NCI-H2171 (cell line): Measurements from ENCODE around the gene AKT3.

Experiments used
- DNase-seq: peaks from one replicate; lab custom pipeline; 2025; lab: John Stamatoyannopoulos, UW

The AKT3 gene

DNA sequence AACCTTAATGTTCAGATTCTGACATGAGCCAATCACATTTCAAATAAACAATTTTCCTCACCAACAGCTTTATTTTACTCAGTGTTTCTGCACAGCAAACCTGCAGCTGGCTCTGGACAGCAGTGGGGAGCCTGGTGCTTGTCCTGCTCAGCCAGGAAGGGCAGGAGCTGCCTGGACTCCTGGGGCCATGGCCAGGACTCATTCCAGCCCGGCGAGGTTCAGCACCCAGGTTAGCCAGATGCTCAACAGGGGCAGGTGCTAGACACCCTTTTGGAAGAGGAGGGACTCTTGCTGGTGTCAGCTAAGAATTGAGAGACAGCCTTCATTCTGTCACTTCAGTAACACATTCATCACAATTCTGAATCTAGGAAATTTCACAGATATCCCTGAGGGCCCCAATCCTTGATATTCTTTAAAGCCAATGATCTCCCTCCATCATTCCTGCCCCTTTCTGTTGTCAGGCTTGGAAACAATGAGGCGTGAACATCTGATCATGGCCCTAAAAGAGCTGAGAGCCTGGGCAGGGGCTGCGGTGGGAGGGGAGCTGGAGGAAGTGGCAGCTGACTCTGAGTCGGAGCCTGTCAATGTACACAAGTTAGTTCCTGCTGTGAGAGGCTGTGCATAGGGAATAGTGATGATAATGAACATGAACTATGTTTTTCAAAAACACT lies 342.9 kb downstream of the AKT3 start:
- no peak for DNase-seq

- DNase-seq, result no peak
Measured at GRCh38 chr1:243505986-243506689, 343.9 kb downstream of the AKT3 start.

GRCh38 chr1:243503155-243503554 lies 346.9 kb downstream of the AKT3 start:
- no peak for DNase-seq

GRCh38 chr1:243501002-243501401 lies 349.0 kb downstream of the AKT3 start:
- no peak for DNase-seq

- DNase-seq, result no peak
Measured at GRCh38 chr1:243500512-243500911, 349.5 kb downstream of the AKT3 start.

DNA sequence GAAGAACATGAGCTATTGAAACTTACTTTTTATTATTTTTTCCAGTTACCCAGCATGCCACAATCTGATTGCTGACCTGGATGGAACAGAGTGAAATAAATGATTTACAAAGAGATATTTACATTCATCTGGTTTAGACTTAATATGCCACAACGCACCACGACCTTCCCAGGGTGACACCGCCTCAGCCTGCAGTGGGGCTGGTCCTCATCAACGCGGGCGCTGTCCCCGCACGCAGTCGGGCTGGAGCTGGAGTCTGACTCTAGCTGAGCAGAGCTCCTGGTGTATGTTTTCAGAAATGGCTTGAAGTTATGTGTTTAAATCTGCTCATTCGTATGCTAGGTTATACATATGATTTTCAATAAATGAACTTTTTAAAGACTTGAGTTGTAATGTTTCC lies 350.3 kb downstream of the AKT3 start:
- DNase-seq, result no peak

DNA sequence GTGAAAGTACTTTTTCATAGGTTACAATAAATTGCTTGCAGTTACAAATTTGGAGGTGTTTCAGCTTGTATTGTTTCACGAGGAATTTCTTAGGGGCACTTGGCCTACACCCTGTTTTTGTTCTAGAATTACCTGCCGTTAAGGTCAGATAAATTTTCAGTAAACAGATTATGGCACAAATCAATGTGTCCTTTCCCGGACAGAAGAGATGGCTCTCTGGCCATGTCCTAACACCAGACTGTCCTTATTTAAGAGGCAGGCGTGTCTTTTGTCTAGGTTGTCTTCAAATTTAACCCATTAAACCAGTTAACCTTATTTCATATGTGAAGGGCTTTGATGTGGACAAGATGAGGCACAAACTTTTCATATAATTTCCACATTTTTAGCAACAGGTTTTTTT lies 350.8 kb downstream of the AKT3 start:
- no peak for DNase-seq

DNA sequence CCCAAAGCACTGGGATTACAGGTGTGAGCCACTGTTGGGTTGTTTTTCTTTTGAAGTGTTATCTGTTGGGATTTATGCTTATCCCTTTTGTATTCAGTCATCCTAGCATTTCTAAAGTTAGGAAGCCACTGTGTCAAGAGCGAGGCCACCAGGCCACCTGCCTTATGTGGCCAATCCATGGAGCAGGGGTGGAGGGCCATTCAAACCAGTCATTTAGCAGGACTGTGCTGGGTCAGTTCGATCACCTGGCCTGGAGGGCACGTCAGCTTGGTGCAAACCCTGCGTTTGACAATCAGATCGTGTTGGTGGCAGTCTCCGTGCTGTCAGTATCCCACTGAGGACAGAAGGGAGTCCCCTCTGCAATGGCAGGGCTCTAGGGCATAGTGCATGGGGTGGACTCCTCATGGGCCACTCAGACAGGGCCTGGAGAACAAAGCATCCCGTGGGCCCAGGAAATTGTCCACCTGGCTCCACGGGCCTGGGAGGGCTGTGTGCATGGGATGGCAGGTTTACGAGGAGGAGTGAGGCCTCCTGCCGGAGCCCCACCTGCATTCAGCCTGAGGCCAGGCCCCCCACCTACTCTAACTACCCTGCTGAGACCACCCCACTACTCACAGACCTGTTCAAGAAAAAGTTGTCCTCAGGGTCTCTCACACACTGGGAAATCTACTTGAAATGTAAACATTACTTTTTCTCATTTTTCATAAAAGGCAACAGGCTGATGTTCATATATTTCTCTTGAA lies 351.9 kb downstream of the AKT3 start:
- no peak for DNase-seq

DNA sequence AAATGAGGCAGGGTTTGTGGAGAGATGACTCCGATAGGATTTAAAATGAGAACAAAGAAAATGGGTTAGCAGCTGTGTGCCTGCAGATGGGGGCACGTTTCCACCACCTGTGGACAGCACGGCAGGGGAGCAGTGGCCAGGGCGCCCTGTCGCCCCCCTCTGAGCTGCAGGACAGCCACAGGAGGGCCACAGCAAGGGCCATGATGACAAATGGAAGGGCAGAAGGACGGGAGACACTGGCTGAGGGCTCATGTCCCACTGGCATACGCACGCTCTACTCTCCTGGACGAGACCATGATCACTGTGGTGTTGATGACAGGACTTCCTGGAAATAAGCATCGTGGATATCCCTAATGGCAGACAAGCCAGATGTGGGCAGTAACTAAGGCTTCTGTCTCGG lies 353.2 kb downstream of the AKT3 start:
- DNase-seq, result no peak

DNA sequence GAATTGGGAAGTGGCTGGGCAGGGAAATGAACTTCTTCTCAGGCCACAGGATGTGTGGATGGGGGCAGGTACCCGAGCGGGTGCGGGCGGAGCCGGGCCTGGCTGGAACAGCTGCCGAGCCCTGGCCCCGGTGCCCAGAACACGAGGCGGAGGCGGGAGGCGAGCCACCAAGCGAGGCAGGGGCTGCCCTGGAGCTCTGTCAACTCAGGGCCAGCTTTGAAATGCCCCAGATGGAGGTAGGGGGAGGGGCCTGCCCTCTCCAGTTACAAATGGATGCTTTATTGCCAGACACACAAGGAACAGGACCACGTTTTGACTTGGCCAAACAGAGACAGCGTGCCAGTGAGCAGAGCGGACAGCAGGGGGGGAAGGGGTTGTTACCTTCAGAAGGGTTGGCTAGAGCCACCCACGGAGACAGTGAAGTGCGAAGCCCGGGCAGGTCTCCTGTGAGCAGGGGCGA lies 353.8 kb downstream of the AKT3 start:
- DNase-seq, result peak; percentile 60

- DNase-seq, result no peak
Measured at GRCh38 chr1:243495442-243496186, 354.4 kb downstream of the AKT3 start.

DNA sequence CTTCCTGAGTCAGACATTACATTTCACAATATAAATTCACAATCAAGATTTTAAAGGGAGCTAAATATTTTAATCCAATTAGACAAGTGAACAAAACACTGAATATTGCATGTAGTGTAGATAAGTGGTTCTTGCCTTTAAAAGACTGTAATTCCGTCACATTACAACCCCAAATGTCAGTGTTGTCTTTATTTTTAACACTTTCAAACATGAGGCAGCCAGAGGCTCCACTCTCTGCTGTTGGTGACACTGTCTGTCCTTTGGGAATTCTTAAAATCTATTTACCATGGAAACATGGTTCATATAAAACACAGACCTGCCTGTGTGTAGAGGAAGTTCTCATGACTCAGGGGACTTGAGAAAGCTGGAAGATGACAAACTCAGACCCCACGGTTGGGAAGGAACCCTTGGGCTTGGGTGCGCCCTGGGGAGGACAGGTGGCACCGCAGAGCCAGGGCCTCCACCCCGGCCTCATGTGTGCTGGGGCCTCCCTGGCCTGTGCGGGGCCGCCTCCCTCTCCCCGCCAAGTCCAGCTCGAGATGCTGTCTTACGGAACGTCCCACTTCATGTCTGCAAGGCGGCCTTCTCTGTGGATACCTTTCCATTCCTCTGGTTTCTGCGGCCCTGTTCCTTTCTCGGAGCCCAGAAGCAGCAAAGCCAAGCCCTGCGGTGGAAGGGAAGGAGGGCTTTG lies 355.2 kb downstream of the AKT3 start:
- DNase-seq, result no peak

GRCh38 chr1:243493156-243494129 lies 356.6 kb downstream of the AKT3 start:
- no peak for DNase-seq

GRCh38 chr1:243490748-243491686 lies 359.0 kb downstream of the AKT3 start:
- DNase-seq, result no peak

DNA sequence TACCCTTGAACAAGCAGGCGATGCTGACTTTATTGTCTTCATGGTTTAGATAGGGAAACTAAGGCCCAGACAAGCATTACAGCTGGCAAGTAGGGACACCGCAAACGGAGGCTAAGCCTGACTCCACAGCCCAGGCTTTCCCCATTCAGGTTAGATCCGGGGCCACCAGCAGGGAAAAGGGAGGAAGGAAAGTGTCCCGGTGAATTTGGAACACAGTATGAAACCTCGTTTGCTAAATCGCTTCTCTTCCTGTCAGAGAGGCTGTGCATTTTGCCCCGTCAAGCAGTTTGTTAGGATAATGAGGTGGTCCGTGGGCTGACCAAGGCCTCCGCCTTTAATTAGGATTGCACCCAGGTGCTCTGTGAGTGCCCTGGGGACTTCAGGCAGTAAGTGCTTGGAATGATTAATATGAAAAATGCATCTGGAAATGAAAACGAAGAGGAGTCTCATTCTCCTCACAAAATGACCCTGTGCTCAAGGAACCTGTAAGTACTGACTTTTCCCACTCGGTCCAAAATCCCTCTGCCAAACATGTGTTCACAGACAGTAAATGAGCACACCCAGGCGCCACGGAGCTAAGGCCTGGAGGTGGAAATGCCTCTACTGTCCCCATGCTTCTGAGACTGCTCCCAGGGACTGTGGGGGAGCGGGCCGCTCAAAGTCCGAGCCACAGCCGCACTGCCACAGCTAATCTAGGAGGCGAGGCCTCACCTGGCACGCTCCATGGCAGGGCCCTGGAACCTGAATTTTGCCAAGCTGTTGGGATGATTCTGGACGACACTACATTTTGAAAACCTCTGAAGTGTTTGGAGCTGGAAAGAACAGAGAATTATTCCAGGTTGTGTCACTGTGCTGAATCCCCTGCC lies 360.1 kb downstream of the AKT3 start:
- DNase-seq, result no peak

DNA sequence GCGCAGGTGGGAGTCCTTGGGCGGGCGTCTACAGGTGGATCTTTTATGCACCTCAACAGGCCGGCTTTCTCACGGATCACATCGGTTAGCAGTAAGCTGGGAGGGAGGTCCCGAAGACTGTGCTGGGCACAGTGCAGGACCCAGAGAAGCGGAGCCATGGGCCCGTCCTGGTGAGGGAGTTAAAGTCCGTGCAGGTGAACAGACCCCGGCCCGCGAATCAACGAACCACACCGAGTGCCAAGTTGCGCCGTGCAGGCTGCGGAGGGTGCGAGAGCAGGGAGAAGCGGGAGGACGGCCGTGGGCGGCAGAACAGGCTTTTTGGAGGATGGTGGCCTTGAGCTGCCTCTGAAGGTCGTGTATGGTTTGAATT lies 360.9 kb downstream of the AKT3 start:
- no peak for DNase-seq

- DNase-seq, result no peak
Measured at GRCh38 chr1:243488459-243489157, 361.4 kb downstream of the AKT3 start.
